Stimulated activated CD4-positive, alpha-beta T cell treated with anti-CD3 and anti-CD28 coated beads, Interleukin-2, amount 100 ng/mL, for 24 hours (primary cell): ENCODE data around the gene CCNE1.
"Not testable (repeated sequence)": the region's sequence is repeated elsewhere in the genome, so short reads cannot be mapped to it uniquely, and the experiment has no call there.

Source experiments
- DNase-seq, 2 donors: peaks; one replicate each; pipeline ENCODE4 v3.0.0-alpha.2; 2020

Gene CCNE1

DNA sequence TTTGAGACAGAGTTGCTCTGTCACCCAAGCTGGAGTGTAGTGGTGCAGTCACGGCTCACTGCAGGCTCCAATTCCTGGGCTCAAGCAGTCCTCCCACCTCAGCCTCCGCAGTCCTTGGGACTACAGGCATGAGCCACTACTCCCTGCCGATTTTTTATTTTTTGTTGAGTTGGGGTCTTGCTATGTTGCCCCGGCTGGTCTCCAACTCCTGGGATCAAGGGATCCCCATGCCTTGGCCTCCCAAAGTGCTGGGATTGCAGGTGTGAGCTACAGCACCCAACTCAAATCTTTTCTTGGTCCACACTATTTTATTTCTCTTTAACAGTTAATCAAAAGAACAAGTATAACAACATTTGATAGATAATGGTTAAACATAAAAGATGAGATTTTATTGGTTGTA is 7.5 kb downstream of the CCNE1 start:
- no peak for DNase-seq

- no peak for DNase-seq
Measured at GRCh38 chr19:29819986-29820385, 8.2 kb downstream of the CCNE1 start.

DNA sequence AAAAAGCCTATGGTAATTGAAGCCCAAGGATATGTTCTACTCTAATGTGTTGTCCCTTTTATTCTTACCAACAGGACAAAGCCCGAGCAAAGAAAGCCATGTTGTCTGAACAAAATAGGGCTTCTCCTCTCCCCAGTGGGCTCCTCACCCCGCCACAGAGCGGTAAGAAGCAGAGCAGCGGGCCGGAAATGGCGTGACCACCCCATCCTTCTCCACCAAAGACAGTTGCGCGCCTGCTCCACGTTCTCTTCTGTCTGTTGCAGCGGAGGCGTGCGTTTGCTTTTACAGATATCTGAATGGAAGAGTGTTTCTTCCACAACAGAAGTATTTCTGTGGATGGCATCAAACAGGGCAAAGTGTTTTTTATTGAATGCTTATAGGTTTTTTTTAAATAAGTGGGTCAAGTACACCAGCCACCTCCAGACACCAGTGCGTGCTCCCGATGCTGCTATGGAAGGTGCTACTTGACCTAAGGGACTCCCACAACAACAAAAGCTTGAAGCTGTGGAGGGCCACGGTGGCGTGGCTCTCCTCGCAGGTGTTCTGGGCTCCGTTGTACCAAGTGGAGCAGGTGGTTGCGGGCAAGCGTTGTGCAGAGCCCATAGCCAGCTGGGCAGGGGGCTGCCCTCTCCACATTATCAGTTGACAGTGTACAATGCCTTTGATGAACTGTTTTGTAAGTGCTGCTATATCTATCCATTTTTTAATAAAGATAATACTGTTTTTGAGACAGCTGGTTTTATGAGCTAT is 12.0 kb downstream of the CCNE1 start:
- no peak for DNase-seq

DNA sequence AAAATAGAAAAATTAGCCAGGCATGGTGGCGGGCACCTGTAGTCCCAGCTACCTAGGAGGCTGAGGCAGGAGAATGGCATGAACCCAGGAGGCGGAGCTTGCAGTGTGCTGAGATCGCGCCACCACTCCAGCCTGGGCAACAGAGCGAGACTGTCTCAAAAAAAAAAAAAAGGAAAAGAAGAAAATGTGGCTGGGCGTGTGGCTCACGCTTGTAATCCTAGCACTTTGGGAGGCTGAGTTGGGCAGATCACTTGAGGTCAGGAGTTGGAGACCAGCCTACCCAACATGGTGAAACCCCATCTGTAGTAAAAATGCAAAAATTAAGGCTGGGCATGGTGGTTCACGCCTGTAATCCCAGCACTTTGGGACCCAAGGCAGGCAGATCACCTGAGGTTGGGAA is 13.5 kb downstream of the CCNE1 start:
- DNase-seq: not testable (repeated sequence)

GRCh38 chr19:29831041-29831548 is 19.3 kb downstream of the CCNE1 start:
- DNase-seq: peak; percentile 50 to 52

- no peak for DNase-seq
Measured at GRCh38 chr19:29831686-29832085, 19.9 kb downstream of the CCNE1 start.

- DNase-seq: no peak
Measured at GRCh38 chr19:29832801-29833200, 21.0 kb downstream of the CCNE1 start.

DNA sequence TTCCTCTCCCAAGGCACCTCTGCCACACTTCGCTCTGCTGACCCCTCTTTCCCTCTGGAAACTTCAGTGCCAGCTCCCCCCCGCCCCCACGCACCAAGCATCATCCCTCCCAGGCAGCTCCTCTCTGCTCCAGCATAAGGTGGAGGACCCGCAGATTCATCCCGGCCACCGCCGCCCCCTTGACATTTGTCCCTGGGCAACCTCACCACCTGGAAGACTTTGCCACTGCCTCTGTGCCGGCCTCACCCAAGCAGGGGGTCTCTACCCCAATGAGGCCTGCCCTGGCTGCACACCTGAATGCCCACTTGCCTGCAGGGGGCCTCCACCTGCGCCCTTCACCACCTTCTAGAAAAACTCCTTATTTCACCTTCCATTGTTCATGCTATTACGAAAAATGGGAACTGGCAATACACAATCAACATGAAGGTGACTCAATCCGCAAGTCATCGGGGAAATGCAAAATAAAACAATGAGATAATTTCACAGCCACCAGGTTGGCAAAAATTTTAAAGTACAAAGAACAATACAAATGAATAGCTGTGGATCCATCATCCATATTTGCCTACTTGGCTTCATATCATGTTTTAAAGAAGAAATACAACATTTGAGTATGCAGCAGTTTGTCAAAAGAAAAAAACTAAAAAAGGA is 21.9 kb downstream of the CCNE1 start:
- DNase-seq: no peak

- no peak for DNase-seq
Measured at GRCh38 chr19:29834991-29835846, 23.4 kb downstream of the CCNE1 start.

GRCh38 chr19:29836409-29836825 is 24.6 kb downstream of the CCNE1 start:
- DNase-seq: peak in 1 of 2 donors; percentile 48

- peak; percentile 47 to 63 for DNase-seq
Measured at GRCh38 chr19:29837448-29837981, 25.7 kb downstream of the CCNE1 start.

DNA sequence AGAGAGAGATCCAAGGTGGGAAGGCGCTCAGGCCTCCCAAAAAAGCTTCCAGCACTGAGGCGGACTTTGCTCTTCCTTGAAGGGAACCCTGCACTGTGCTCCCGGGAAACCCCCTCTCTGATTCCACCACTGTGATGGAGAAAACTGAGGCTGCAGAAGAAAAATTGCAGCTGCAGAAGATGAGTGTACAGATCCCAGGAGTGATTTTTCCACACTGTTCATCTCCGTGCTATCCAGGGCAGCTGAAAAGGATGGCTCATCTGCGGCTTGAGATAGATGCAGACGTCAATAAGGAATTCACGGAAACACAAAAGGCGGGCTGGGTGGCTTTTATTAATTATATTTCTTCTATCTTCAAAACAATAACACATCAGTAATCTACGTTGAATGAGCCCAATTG is 26.2 kb downstream of the CCNE1 start:
- no peak for DNase-seq

DNA sequence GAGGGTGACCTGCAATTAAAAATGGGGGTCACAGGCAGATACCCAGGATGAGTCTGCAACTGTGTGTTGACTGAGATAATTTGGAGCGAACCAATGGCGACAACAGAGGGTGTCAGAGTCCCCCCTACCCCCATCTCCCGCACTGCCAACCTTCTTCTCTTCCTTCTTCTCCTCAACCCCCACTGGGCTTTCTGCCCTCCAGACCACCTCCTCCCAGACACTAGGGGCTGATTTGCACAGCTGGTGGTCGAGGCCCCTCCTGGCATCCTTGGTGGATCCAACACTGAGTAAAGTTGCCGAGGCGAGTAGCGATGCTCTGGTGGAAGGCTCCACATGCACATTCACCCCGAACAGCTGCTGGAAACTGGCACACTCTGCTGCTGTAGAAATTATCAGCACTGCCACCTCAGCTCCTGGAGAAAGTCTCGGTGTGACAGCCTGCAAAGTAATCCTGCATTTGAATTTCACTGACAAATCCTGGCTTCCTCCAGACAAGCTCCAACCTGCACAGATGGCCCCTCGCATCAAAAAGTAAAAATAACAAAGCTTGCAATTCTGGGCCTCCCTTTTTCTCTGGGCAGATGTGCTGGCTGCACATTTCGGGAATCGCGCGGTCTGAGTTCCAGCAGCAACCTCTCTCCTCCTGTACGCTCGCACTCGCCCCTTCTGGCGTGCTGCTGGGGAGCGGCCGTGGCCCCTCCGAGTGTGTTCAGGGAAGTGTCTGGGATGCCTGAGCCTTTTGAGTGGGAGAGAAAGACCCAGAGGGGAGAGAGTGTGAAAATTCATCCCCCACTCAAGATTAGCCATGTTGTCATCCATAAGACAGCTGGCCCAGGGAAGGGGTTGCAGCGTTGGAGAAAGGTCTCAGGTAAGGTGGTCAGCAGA is 28.5 kb downstream of the CCNE1 start:
- no peak for DNase-seq

GRCh38 chr19:29841209-29841558 is 29.4 kb downstream of the CCNE1 start:
- no peak for DNase-seq

GRCh38 chr19:29841559-29842367 is 30.0 kb downstream of the CCNE1 start:
- DNase-seq: no peak

GRCh38 chr19:29842471-29843179 is 30.8 kb downstream of the CCNE1 start:
- no peak for DNase-seq

GRCh38 chr19:29843180-29844051 is 31.6 kb downstream of the CCNE1 start:
- no peak for DNase-seq

- peak; percentile 97 to 98 for DNase-seq
Measured at GRCh38 chr19:29844891-29845573, 33.2 kb downstream of the CCNE1 start.
